ENCODE data around the gene OSBP2. TPM values are rescaled to one million over a fixed set of nuclear protein-coding genes. Genes with fewer than 3 reads are reported as not detected.
A peak's percentile ranks its signal among the peaks of the same experiment; 100 is the strongest.

Gene OSBP2
- total RNA-seq, 1 experiment from 2014 or later, result 2.3 TPM

DNA sequence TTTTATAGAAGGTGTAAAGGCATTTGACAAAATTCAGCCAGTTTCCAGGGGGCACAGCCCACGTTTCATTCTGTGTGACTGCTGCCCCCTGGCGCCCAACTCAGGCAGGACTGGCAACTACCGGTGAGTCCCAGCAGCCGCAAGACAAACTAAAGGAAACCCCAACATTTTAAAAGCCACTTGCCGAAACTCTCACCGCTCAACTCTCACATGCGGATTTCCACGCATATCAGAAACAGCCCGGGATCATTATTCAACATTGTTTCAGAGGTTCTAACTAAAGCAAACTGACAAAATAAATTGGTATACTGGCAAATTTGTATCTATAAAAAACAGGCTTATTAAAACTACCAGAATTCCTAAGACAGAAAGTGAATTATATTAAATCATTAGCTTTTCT is 225.7 kb downstream of the OSBP2 start:
- DNase-seq (ENCODE audit: extremely low read depth, low read depth), result peak; percentile 43

DNA sequence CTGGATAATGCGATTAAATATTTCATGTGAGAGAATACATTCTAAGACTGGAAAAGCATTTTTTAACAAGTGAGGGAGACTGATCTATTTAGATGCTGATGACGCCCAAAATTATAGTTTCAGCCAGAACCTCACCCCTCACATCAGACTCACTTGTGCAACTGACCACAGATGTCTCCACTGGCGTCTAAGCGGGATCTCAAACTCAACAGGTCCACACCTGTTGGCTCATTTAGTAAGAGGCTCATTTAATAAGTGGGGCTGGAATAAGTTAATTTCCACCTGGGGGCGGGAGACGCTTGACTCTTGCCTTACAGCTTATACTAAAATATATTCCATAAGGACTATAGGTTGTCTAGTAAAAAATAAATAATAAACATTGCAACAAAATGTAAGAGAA is 226.4 kb downstream of the OSBP2 start:
- no peak for DNase-seq (ENCODE audit: extremely low read depth, low read depth)

DNA sequence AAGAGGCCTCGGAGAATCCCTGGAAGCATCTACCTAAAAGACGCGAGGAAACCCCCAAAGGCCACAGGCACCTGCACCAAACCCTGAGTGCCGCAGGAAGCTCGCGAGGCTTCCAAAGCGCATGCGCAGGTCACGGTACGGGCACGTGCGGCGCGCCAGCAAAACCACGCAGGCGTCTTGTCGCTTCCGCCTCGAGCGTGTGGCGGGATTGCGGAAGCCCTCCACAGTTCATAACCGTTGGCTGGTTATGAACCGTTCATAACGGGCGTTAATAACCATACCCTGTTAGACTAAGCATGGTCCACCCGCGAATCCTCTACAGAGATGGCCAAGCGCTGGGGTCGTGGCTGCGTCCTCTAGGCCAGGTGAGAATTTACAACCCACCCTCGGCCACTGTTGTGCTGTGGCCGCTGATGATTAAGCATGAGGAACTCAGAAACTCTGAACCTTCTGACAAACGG is 227.5 kb downstream of the OSBP2 start:
- no peak for DNase-seq (ENCODE audit: extremely low read depth, low read depth)

DNA sequence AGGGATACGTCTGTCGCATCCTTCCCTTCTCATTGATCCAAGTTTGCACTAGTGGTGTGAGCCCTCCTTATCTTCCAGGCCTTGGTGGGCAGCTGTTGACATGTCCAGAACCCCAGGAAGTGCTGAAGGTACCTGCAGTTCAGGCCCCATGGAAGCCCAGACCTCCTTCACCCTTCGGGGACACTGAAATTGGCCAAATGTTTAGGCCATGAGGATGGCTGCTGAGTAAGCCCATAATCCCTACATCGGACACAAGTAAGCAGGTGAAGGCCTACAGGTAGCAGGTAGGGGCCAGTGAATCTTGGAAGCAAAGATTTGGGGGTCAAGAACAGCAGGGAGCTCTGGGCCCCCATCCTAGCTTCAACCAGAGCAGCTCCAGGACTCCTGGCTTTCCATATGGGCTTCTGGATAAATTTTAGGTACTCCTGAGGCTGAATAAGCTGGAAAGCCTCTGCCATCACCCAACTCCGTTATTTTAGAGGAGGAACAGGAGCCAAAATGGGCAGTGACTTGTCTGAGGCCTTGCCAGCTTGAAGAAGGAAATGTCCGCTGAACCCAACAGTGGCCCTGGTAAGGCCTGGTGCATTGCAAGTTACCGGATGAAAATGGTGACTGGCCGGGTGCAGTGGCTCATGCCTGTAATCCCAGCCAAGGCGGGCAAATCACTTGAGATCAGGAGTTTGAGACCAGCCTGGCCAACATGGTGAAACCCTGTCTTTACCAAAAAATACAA is 228.7 kb downstream of the OSBP2 start:
- no peak for DNase-seq (ENCODE audit: extremely low read depth, low read depth)

DNA sequence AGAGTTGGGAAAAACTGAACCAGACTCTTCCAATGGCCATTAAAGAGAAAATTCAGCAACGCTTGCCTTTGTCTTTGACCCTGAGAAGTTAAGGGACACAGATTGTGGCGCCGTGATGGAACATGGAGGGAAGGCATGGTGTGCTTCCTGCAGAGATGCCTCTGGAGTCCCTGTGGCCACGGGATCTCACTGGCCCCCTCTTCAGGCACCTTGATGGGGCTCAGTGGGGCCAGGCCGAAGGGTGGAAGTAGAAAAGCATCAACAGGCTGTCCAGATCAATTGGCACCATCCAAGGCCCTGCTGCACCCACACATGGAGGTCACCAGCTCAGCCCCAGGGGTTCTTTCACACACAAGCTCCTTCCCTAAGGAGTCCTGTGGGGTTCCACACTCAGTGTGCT is 231.0 kb downstream of the OSBP2 start:
- DNase-seq (ENCODE audit: extremely low read depth, low read depth), result no peak

DNA sequence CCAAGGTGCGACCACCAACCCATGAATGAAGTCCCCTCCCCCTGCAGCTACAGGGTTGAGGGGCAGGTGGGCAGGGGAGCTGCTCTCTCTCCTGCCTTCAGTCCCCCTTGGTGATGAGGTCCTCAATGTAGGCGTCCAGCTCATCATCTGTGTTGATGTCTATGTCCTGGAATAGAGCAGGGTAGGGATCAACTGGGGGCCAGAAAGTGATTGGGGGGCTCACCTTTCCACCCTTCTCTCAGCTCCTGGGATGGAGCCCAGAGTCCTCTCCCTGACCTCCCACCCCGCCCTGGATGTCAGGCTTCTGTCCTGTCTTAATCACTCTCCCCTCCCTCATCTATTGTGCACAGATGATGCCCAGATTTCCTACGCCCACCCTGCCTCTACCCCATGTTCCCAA is 232.0 kb downstream of the OSBP2 start:
- DNase-seq (ENCODE audit: extremely low read depth, low read depth), result no peak

DNA sequence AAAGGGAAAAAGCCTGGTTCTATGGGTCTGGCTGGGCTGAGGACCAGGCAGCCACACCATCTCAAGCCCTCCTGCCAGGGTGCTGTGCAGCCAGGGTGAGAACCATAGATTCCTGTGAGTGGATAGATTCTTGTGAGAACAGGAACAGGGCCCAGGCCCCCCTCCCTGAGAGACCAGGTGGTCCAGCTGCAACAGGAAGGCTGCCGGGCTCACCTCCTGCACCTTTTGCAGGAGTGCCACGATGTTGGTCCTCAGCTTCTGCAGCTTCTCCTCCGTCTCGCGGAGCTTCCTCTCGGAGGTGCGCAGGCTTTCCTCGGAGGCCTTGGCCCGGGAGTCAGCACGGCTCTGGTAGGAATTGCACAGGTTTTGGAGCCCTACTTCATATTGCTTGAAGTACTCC is 233.1 kb downstream of the OSBP2 start:
- DNase-seq (ENCODE audit: extremely low read depth, low read depth), result no peak

DNA sequence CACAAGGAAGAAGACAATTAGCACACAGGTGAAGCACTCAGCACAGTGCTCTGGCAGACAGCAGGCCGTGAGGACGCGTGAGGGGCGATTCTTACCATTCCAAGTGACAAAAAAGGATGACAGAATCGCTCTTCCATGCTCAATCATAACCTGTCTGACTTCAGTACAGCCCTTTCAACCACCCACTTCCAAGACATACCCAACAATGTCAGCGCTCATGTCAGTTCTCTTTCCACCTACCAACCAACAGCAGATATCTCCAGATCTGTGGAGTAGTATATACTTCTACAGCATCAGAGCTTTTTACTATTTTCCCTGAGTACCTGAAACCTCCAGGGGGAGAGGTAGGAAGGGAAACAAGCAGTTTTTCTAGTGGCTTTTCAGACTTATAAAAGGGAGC is 233.7 kb downstream of the OSBP2 start:
- no peak for DNase-seq (ENCODE audit: extremely low read depth, low read depth)

DNA sequence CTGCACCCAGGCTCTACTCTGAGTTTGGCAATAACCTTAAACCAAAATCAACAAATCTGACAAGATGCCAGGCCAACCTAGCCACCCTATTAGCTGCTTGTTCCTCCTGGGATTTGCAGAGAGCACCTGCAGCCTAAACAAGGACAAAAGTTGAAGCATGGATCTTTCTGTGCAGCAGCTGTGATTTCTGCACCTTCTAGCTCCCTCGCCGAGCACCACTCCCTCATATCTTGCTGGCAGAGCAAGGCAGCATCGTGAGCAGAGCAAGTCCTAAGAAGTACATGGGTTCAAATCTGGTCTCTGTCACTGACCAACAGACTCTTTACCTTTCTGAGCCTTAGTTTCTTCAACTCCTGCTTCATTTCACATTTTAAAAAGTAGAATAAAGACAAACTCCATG is 235.6 kb downstream of the OSBP2 start:
- no peak for DNase-seq (ENCODE audit: extremely low read depth, low read depth)

DNA sequence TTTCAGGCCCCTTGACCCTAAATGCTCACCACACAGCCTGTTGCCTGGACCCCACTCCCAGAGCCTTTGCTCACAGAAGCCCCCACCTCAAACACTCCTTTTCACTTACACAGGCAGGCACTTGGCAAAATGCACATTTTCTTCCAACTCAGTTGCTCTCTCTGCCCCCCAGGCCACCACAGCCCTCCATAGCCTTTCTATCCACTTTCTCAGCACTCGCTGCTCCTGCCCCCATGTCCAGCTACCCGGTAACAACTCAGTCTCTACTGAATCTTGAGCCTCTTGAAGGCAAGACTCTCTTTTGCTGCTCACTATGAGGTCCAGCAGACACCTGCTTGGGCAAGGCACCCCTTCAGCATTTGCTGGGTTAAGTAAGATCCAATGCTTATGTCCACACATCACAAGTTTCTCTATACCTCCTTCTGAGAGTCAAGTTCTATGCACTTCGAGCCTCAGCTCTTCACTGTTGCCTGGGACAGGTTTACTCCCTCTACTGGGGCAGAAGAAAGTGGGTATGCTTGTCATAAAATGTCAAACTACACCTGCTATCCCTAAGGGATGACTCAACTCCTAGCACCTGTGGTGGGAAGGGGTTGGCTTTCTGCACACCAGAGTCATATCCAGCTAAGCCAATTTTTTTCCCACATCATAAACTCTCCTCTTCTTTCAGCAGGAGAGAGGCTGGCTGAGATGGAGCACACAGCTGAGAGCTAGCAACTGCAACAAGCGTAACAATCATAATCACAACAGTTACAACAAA is 237.0 kb downstream of the OSBP2 start:
- no peak for DNase-seq (ENCODE audit: extremely low read depth, low read depth)

DNA sequence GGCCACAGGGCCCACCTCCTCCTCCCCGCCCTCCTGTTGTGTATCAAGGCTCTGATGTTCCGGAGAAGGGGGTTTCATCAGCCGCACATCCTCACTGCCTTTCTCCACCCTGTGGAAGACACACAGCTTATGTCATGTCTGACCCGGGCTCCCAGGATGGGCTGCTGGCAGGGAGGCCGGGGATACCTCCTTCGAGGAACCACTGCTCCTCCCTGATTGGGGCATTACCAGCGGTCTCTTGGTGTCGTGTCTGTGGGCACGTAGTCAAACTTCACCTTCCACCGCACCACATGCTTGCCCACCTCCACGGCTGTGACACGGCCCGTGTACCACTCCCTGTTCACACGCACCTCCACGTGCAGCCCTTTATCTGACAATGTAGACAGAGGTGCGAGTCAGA is 238.0 kb downstream of the OSBP2 start:
- DNase-seq (ENCODE audit: extremely low read depth, low read depth), result no peak

DNA sequence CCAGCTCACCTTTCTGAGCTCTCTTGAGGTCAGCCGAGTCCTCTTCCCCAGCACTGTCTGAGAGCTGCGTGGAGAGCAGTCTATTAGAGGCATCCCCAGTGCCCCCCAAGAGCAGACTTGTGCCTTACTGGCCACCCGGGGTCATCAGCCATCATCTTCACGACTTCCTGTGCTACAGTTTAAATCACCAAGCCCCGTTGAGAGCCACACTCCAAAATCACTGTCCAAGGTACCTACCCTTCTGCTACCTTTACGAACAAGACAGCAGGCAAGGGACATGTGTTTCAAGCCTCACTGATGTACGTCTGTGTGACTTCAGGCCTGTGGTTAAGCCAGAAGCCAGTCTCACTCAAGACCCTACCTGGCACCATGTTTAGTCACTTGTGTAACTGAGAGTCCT is 238.8 kb downstream of the OSBP2 start:
- DNase-seq (ENCODE audit: extremely low read depth, low read depth), result no peak

DNA sequence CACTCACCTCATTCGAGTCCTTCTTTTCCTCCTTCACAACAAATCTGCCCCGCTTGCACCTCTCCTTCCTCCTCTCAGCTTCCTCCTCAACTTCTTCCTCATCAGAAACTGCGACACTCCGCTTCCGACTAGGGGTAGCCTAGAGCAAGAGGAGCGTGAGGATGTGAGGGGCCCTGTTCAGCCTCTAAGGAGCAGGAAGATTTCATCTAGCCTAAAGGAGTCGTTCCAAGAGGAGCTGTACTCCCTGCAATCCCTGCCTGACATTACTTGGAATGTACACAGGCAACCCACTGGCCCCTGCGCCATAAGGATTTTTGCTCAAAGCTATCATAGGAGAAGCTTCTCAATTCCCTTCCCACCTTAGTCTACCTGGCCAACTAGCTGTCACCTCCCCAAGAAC is 239.4 kb downstream of the OSBP2 start:
- no peak for DNase-seq (ENCODE audit: extremely low read depth, low read depth)

DNA sequence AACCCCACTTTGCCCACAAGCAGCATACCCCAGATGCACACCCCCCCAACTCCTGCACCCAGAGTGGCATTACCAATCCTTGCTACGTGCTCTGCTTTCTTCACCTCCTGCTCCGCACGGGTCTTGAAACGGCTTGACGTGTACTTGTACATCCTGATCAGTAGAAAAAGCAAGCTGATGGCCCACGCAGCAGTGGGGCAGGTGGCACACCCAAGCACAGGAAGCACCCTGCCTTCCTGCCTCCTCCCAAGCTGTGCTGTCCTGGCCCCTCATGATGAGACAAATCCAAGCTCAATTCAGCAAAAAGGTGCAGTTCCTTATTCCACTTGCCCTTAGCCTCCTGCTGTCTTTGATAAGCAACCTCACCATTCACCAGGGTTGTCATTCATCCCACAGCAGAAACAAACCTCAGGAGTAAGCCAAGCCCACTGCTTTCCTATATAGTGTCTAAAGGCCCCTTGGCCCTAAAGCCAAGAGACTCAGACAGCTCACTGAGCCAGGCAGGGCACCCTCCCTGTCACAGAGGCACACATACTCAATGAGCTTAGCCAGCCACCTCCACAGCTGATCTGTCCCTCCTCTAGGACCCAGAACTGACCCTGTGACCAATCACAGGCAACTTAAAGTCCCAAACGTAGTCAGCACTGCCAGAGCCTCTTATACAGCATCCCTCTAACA is 246.2 kb downstream of the OSBP2 start:
- no peak for DNase-seq (ENCODE audit: extremely low read depth, low read depth)

DNA sequence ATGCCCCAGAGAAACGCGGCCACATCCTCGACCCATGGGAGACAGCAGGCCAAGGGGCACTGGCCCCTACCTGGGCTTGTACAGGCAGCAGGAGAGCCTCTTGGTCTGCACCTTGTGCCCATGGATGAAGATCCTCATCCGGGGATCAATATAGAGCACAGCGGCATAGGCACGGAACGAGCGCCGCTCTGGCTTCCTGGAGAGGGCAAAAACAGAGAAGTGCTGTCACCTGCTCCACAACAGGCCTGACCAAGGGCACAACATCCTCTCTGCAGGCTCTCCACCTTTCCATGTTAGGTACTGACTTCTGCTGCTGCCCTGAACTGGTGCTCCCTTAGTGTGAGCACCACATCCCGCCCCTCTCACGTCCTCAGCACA is 246.7 kb downstream of the OSBP2 start:
- no peak for DNase-seq (ENCODE audit: extremely low read depth, low read depth)

DNA sequence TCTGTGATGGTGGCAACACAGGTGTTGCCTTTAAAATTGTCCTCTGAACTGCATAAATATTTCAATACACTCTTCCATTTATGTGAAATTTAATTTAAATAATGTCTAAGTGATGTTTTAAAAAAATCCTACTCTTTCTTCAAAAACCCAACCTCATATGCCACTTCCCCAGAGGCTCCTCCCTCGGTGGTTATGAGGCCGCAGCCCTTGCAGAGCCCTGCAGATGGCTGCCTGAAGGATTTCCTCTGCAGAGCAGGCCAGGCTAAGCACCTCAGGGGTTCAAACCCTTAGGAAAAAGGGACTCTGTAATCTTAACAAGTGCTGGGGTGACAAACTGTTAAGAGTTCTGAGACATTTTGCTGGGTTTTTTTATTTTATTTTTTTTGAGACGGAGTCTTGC is 248.7 kb downstream of the OSBP2 start:
- DNase-seq (ENCODE audit: extremely low read depth, low read depth), result no peak

DNA sequence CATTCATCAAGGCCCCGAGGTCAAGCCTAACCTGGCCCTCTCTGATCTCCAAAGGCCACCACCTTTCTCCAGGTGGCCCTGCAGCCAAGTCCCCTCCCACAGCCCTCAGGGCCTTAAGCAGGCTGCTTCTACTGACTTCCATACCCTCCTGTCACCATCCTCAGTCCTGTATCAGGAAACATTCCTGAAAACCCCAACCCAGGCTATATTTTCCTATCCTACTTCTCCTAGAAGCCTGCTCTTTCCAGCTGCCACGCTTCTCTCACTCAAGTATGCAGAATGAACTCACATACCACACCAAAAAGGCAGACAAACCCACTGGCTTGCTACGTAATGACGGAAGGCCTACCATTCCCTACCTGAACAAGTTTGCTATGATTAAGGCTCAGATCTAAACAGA is 250.3 kb downstream of the OSBP2 start:
- DNase-seq (ENCODE audit: extremely low read depth, low read depth), result no peak

DNA sequence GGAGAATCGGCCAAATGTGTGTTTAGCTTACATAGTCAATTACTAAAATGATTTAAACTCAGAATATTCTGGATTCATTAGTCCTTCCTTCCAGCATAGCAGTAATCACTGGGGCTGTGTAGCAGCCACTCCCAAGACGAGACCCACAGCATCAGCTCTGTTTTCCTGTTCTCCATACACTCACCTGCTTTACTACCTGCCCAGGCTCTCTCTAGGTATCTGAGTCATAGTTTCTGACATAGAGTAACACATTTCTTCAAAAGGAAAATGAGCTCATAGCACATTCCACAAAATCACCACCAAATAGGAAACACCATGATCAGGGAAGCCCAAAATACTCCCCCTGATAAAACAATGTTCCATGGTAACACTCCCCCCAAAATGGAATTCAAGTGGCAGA is 251.0 kb downstream of the OSBP2 start:
- DNase-seq (ENCODE audit: extremely low read depth, low read depth), result no peak

DNA sequence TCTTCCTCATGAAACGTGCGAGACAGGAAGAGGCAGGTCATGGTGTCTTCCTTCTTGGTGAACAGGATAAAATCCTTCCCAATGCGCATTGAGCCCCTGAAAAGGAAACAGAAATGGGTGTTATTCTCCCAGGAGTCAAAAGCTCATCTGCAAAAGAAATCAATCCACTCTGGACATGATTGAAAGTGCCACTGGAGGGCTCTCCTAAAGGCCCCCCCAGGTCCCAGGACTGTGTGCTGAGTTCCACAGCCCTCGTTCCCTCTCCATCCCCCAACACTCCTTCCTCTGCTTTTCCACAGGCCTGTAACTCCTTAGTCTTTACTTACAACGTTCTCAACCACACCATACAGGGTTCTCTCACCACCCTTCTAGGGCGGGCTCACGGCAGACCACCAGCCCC is 251.7 kb downstream of the OSBP2 start:
- no peak for DNase-seq (ENCODE audit: extremely low read depth, low read depth)

DNA sequence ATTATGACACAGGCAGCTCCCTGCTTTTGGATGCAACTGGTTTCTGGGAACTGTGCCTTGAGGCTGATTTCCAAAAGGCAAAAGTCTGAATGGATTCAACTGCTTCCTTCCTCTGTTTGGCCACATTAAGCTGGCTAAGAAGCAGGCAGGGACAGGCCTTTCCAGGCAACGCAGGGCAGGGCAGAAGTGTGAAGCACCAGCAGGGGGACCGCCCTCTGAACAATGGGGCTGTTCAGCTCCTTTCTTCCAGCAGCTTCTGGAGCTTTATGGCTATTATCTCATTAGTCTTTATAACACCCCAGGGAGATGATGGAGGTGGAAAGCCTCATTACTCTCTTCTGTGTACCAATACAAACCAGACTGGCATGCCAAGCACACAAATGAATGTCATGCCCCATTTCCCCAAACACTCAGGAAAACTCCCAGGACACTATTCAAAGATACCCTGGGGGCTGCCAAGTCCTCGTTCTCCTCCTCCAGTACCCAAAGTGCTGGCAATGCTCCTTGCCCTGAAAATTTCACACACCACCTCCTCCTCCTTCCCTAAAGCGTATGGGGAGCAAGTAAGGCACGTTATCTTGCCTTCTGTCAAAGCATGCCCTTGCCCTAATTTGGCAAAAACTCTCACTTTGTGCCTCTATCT is 252.6 kb downstream of the OSBP2 start:
- no peak for DNase-seq (ENCODE audit: extremely low read depth, low read depth)

DNA sequence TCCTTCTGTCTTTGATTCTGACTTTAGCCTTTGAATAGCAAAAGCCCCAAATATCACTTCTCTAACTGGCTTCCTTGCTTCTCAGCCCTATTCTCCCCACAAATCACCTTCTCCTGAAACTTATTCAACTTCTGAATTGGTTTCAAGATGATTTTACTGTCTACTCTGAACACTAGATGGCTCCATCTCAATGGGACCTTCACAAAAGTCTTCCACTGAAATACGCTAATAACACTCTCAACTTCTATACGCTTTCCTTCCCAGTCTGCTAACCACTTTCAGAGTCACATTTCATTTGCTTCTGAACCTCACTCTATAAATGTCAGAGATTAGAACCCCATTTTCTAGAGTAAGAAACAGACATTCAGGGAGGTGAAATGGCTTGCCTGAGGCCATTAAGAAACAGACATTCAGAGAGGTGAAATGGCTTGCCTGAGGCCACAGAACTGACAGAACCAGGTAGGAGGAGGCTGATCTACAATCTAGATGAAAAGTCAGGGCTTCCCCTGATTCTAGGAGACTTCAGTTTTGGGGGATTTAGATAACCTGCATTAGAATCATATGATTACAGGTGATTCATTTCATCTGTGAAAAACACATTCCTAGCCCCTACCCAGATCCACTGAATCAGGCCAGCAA is 253.3 kb downstream of the OSBP2 start:
- peak; percentile 12 for DNase-seq (ENCODE audit: extremely low read depth, low read depth)
